ENCODE measurements around the gene KCNQ2.

GRCh38 chr20:63507083-63507743 is 34.8 kb upstream of the KCNQ2 start:
- TF ChIP-seq GATA3 (IDR thresholded peaks at IDR 0.05; ENCODE audit: low read depth, low read length): no peak
- no peak for TF ChIP-seq GATA2 (IDR thresholded peaks at IDR 0.05; ENCODE audit: low read depth, low read length)
